Breast epithelium (tissue), 3 donors: ENCODE results near the gene POLG2.

Experiments
- POLR2AphosphoS5 ChIP-seq, 3 donors: sonication (generic); formaldehyde crosslinking; IDR thresholded peaks; one replicate each; pipeline ENCODE4 v1.6.1; 2017; ENCODE audit warnings: antibody characterized with exemption in 3 of 3
- TF ChIP-seq, protein P1 (sequence below), 3 donors: fragments of 450-650 bp; IDR thresholded peaks; one replicate each; pipeline ENCODE4 v1.5.1; 2016 to 2017; ENCODE audit warnings: antibody characterized with exemption in 3 of 3, mild to moderate bottlenecking in 3 of 3, moderate library complexity in 3 of 3

DNA sequence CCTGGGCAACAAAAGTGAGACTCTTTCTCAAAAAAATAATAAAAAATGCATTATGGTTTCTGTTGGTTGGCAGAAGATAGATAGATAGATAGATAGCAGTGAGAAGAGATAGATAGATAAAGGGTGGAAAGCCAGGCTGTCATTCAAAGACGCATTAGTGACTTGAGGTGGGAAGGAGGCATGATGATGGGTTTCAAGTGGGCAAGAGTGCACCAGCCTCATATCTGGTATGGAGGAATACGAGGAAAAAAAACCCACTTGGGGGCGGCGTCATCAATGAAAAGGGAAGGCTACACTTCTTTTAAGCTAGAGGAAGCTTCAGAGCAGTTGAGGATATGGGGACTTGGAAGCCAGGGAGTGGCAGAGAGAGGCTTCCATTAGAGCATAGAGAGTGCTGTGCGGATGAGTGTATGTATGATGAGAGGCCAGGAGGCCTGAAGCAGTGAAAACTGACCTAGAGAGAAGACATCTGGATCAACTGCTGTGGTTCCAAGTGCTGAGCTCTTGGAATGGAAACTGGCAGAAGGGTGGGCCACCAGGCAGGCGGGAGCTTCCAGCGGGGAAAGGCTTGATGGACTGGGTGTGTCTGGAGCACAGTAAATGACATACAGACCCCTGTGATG, 41.8 kb upstream of the POLG2 start:
- TF ChIP-seq, protein P1, sequence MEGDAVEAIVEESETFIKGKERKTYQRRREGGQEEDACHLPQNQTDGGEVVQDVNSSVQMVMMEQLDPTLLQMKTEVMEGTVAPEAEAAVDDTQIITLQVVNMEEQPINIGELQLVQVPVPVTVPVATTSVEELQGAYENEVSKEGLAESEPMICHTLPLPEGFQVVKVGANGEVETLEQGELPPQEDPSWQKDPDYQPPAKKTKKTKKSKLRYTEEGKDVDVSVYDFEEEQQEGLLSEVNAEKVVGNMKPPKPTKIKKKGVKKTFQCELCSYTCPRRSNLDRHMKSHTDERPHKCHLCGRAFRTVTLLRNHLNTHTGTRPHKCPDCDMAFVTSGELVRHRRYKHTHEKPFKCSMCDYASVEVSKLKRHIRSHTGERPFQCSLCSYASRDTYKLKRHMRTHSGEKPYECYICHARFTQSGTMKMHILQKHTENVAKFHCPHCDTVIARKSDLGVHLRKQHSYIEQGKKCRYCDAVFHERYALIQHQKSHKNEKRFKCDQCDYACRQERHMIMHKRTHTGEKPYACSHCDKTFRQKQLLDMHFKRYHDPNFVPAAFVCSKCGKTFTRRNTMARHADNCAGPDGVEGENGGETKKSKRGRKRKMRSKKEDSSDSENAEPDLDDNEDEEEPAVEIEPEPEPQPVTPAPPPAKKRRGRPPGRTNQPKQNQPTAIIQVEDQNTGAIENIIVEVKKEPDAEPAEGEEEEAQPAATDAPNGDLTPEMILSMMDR (IDR thresholded peaks at IDR 0.05): no peak
- TF ChIP-seq POLR2AphosphoS5 (IDR thresholded peaks at IDR 0.05): no peak
